ENCODE results near the gene SLC19A3. TPM values are rescaled to one million over a fixed set of nuclear protein-coding genes. Genes with fewer than 3 reads are reported as not detected.

Gene SLC19A3
- total RNA-seq, 1 donor from 2014 or later, result 11.4 TPM

- H3K27ac Mint-ChIP-seq, result no peak overlapping the region
- H3K36me3 Mint-ChIP-seq, result no peaks in the 10 kb centered on the region
- no peak overlapping the region for H3K4me3 Mint-ChIP-seq
- DNase-seq (ENCODE audit: low spot score in 2 of 2, unreplicated experiment in 2 of 2), result no peak
- H3K27me3 Mint-ChIP-seq (ENCODE audit: low read depth), result no peaks in the 10 kb centered on the region
- no peaks in the 10 kb centered on the region for H3K9me3 Mint-ChIP-seq
- H3K4me1 Mint-ChIP-seq, result peaks cover 18% of the 10 kb centered on the region
- no peak for TF ChIP-seq CTCF (IDR thresholded peaks at IDR 0.05; ENCODE audit: unreplicated experiment)
Observed at GRCh38 chr2:227720680-227721079, 2.9 kb upstream of the SLC19A3 start.

GRCh38 chr2:227719641-227720040, 1.8 kb upstream of the SLC19A3 start:
- no peak overlapping the region for H3K27ac Mint-ChIP-seq
- no peak for TF ChIP-seq CTCF (IDR thresholded peaks at IDR 0.05; ENCODE audit: unreplicated experiment)
- no peak for DNase-seq (ENCODE audit: low spot score in 2 of 2, unreplicated experiment in 2 of 2)
- H3K36me3 Mint-ChIP-seq, result no peaks in the 10 kb centered on the region
- no peaks in the 10 kb centered on the region for H3K27me3 Mint-ChIP-seq (ENCODE audit: low read depth)
- peaks cover 18% of the 10 kb centered on the region for H3K4me1 Mint-ChIP-seq
- H3K9me3 Mint-ChIP-seq, result no peaks in the 10 kb centered on the region
- no peak overlapping the region for H3K4me3 Mint-ChIP-seq

DNA sequence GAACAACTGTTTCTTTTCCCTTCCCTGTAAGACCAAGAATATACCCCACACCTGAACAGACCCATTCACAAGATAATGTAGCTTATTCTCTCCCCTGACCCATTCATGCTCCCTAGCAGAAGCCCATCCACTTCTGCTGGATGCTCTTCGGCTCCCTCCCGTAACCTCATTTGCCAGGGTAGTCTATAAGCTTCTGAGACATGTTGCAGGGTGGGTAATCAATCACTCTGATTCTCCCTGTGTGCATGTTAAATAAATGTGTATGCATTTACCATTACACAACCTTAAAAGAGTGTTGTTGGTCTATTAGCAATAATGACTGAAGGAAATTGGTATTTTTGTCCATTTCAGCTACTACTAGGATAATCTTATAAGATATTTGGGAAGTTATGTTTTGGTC, 1.3 kb downstream of the SLC19A3 start:
- H3K36me3 Mint-ChIP-seq, result no peaks in the 10 kb centered on the region
- no peaks in the 10 kb centered on the region for H3K9me3 Mint-ChIP-seq
- no peak for TF ChIP-seq CTCF (IDR thresholded peaks at IDR 0.05; ENCODE audit: unreplicated experiment)
- DNase-seq (ENCODE audit: low spot score in 2 of 2, unreplicated experiment in 2 of 2), result no peak
- peak overlapping the region; percentile 4 for H3K4me3 Mint-ChIP-seq
- H3K27ac Mint-ChIP-seq, result no peak overlapping the region
- H3K4me1 Mint-ChIP-seq, result peaks cover 7% of the 10 kb centered on the region
- H3K27me3 Mint-ChIP-seq (ENCODE audit: low read depth), result no peaks in the 10 kb centered on the region

GRCh38 chr2:227713291-227713690, 4.5 kb downstream of the SLC19A3 start:
- H3K27me3 Mint-ChIP-seq (ENCODE audit: low read depth), result no peaks in the 10 kb centered on the region
- H3K36me3 Mint-ChIP-seq, result no peaks in the 10 kb centered on the region
- H3K27ac Mint-ChIP-seq, result no peak overlapping the region
- H3K4me1 Mint-ChIP-seq, result peaks cover 7% of the 10 kb centered on the region
- H3K9me3 Mint-ChIP-seq, result no peaks in the 10 kb centered on the region
- no peak for DNase-seq (ENCODE audit: low spot score in 2 of 2, unreplicated experiment in 2 of 2)
- H3K4me3 Mint-ChIP-seq, result no peak overlapping the region
- TF ChIP-seq CTCF (IDR thresholded peaks at IDR 0.05; ENCODE audit: unreplicated experiment), result no peak

DNA sequence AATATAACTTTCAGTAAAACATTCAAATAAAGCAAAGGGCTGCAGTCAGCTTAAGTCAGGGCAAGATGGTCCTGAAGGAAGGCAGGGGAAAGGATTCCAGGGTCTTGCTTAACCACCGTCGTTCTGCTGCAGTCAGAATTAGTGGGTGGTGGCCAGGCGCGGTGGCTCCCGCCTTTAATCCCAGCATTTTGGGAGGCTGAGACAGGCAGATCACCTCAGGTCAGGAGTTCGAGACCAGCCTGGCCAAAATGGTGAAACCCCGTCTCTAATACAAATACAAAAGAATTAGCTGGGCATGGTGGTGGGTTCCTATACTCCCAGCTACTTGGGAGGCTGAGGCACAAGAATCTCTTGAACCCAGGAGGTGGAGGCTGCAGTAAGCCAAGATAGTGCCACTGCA, 6.8 kb downstream of the SLC19A3 start:
- no peak overlapping the region for H3K27ac Mint-ChIP-seq
- no peaks in the 10 kb centered on the region for H3K27me3 Mint-ChIP-seq (ENCODE audit: low read depth)
- no peak for TF ChIP-seq CTCF (IDR thresholded peaks at IDR 0.05; ENCODE audit: unreplicated experiment)
- H3K9me3 Mint-ChIP-seq, result no peaks in the 10 kb centered on the region
- no peak overlapping the region for H3K4me3 Mint-ChIP-seq
- H3K36me3 Mint-ChIP-seq, result peaks cover 2% of the 10 kb centered on the region
- no peaks in the 10 kb centered on the region for H3K4me1 Mint-ChIP-seq
- DNase-seq (ENCODE audit: low spot score in 2 of 2, unreplicated experiment in 2 of 2), result no peak

DNA sequence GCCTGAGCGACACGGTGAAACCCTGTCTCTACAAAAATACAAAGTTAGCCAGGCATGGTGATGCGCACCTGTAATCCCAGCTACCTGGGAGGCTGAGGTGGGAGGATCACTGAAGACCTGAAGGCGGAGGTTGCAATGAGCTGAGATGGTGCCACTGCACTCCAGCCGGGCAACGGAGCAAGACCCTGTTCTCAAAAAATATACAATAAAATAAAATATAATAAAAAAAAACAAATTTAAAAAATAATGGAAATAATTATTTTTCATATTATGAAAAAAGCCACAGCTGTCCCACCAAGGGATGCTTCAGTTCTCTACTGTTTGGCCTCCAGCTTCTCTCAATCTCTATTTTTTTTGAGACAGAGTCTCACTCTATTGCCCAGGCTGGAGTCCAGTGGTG, 10.4 kb downstream of the SLC19A3 start:
- Mint-ChIP-seq H3K9me3 (no peaks in the 10 kb centered on the region), H3K27ac (no peak overlapping the region), H3K27me3 (ENCODE audit: low read depth) (no peaks in the 10 kb centered on the region), H3K4me1 (peaks cover 16% of the 10 kb centered on the region), H3K36me3 (peaks cover 4% of the 10 kb centered on the region), H3K4me3 (no peak overlapping the region)
- no peak for TF ChIP-seq CTCF (IDR thresholded peaks at IDR 0.05; ENCODE audit: unreplicated experiment)
- DNase-seq (ENCODE audit: low spot score in 2 of 2, unreplicated experiment in 2 of 2), result no peak

All from mesothelial cell of epicardium (in vitro differentiated cells).